ENCODE data around the gene URM1. TPM values are rescaled to one million over a fixed set of nuclear protein-coding genes. Genes with fewer than 3 reads are reported as not detected.
A peak's percentile ranks its signal among the peaks of the same experiment; 100 is the strongest.

URM1 gene
- total RNA-seq, 4 donors from 2014 or later = 20.5 to 46.8 (median 30.2) TPM

- Histone ChIP-seq H3K9me3 (no peaks in the 10 kb centered on the region), H3K36me3 (peaks cover 0 to 29% of the 10 kb centered on the region in 2 donors), H3K27me3 (no peaks in the 10 kb centered on the region), H3K4me3 (peak overlapping the region; percentile 58 to 83), H3K27ac (peak overlapping the region in 3 of 4 donors; percentile 23 to 94 (median 90)), H3K4me1 (peaks cover 3 to 50% (median 14%) of the 10 kb centered on the region in 3 donors)
- 24 to 55% methylated on average over 1 to 4 of the region's 4 CpGs for WGBS, 2 donors (ENCODE audit: low coverage in 1 of 2)
- no peak for TF ChIP-seq POLR2AphosphoS5 (IDR thresholded peaks at IDR 0.05)
- ATAC-seq = no peak
Measured at GRCh38 chr9:128372188-128372641, 1.0 kb downstream of the URM1 start.

GRCh38 chr9:128372784-128373183 is 1.6 kb downstream of the URM1 start:
- Histone ChIP-seq H3K4me3 (no peak overlapping the region), H3K27ac (peak overlapping the region in 1 of 4 donors; percentile 23), H3K4me1 (peaks cover 3 to 50% (median 14%) of the 10 kb centered on the region in 3 donors), H3K9me3 (no peaks in the 10 kb centered on the region), H3K27me3 (no peaks in the 10 kb centered on the region), H3K36me3 (peaks cover 0 to 33% of the 10 kb centered on the region in 2 donors)
- 80% methylated on average over 1 of the region's 1 CpG; no CpG with 5 or more reads in 1 of the 2 donors for WGBS, 2 donors (ENCODE audit: low coverage in 1 of 2)
- ATAC-seq = no peak
- TF ChIP-seq POLR2AphosphoS5 (IDR thresholded peaks at IDR 0.05) (no peak), EP300 (IDR thresholded peaks at IDR 0.05) (no peak), CTCF (IDR thresholded peaks at IDR 0.05) (no peak), POLR2A (IDR thresholded peaks at IDR 0.05) (no peak)

- H3K27ac ChIP-seq = no peak overlapping the region
- H3K4me1 ChIP-seq = peaks cover 3 to 50% (median 14%) of the 10 kb centered on the region in 3 donors
- TF ChIP-seq EP300 (IDR thresholded peaks at IDR 0.05) = no peak
- TF ChIP-seq POLR2AphosphoS5 (IDR thresholded peaks at IDR 0.05) = no peak
- no peak for TF ChIP-seq POLR2A (IDR thresholded peaks at IDR 0.05)
- TF ChIP-seq CTCF (IDR thresholded peaks at IDR 0.05) = no peak
- no peak overlapping the region for H3K4me3 ChIP-seq
- no peaks in the 10 kb centered on the region for H3K27me3 ChIP-seq
- no peak for ATAC-seq
- peaks cover 0 to 48% of the 10 kb centered on the region in 2 donors for H3K36me3 ChIP-seq
- H3K9me3 ChIP-seq = no peaks in the 10 kb centered on the region
- 80 to 82% methylated on average over 3 to 6 of the region's 9 CpGs for WGBS, 2 donors (ENCODE audit: low coverage in 1 of 2)
Measured at GRCh38 chr9:128374221-128374675, 3.1 kb downstream of the URM1 start.

- Histone ChIP-seq H3K4me3 (no peak overlapping the region), H3K9me3 (no peaks in the 10 kb centered on the region), H3K27ac (no peak overlapping the region), H3K4me1 (peaks cover 3 to 41% (median 10%) of the 10 kb centered on the region in 3 donors), H3K36me3 (peaks cover 0 to 64% of the 10 kb centered on the region in 2 donors), H3K27me3 (no peaks in the 10 kb centered on the region)
- TF ChIP-seq POLR2A (IDR thresholded peaks at IDR 0.05) (no peak), POLR2AphosphoS5 (IDR thresholded peaks at IDR 0.05) (no peak), CTCF (IDR thresholded peaks at IDR 0.05) (no peak), EP300 (IDR thresholded peaks at IDR 0.05) (no peak)
- no peak for ATAC-seq
- 52 to 80% methylated on average over 1 to 4 of the region's 5 CpGs for WGBS, 2 donors (ENCODE audit: low coverage in 1 of 2)
Measured at GRCh38 chr9:128375865-128376264, 4.7 kb downstream of the URM1 start.

GRCh38 chr9:128382261-128382660 is 11.1 kb downstream of the URM1 start:
- H3K27me3 ChIP-seq = no peaks in the 10 kb centered on the region
- TF ChIP-seq EP300 (IDR thresholded peaks at IDR 0.05) = no peak
- TF ChIP-seq POLR2AphosphoS5 (IDR thresholded peaks at IDR 0.05) = no peak
- no peak for TF ChIP-seq POLR2A (IDR thresholded peaks at IDR 0.05)
- no peak for TF ChIP-seq CTCF (IDR thresholded peaks at IDR 0.05)
- no peak overlapping the region for H3K27ac ChIP-seq
- H3K36me3 ChIP-seq = peaks cover 0 to 97% of the 10 kb centered on the region in 2 donors
- peaks cover 0 to 11% (median 0%) of the 10 kb centered on the region in 3 donors for H3K4me1 ChIP-seq
- no peak overlapping the region for H3K4me3 ChIP-seq
- WGBS, 2 donors (ENCODE audit: low coverage in 1 of 2) = 48 to 57% methylated on average over 4 to 6 of the region's 6 CpGs
- H3K9me3 ChIP-seq = no peaks in the 10 kb centered on the region
- no peak for ATAC-seq
